ENCODE measurements around the gene CYP2W1.

CYP2W1 gene

DNA sequence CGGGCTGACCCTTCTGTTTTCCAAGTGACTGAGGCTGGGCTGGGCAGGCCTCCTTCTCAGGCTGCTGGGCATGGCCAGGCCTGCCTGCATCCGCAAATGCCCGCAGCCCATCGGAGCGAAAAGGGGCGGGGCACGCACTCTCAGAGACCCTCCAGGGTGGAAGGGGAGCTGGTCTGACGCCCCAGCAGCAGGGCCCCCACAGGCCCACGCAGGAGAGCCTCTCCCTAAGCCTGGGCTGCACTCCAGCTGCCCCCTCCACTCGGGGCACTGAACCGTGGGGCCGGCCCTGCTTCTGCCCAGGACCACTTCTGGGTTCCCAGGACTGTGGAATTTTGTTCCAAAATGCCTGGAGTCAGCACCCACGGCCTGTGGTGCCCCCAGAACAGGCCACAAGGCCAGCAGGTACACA is 37.8 kb upstream of the CYP2W1 start:
- H3K4me1 ChIP-seq: peaks cover 0 to 3% (median 0%) of the 10 kb centered on the region in 4 donors
- H3K9me3 ChIP-seq: no peaks in the 10 kb centered on the region
- TF ChIP-seq, protein P1, sequence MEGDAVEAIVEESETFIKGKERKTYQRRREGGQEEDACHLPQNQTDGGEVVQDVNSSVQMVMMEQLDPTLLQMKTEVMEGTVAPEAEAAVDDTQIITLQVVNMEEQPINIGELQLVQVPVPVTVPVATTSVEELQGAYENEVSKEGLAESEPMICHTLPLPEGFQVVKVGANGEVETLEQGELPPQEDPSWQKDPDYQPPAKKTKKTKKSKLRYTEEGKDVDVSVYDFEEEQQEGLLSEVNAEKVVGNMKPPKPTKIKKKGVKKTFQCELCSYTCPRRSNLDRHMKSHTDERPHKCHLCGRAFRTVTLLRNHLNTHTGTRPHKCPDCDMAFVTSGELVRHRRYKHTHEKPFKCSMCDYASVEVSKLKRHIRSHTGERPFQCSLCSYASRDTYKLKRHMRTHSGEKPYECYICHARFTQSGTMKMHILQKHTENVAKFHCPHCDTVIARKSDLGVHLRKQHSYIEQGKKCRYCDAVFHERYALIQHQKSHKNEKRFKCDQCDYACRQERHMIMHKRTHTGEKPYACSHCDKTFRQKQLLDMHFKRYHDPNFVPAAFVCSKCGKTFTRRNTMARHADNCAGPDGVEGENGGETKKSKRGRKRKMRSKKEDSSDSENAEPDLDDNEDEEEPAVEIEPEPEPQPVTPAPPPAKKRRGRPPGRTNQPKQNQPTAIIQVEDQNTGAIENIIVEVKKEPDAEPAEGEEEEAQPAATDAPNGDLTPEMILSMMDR (IDR thresholded peaks at IDR 0.05): no peak
- no peak overlapping the region for H3K27ac ChIP-seq
- H3K36me3 ChIP-seq: no peaks in the 10 kb centered on the region
- intact Hi-C loops (cut with DNase I; ENCODE audit: low total_unique reads): no loop called here
- no peak overlapping the region for H3K4me3 ChIP-seq
- no peaks in the 10 kb centered on the region for H3K27me3 ChIP-seq
- peak in 1 of 2 donors; percentile 61 for DNase-seq

GRCh38 chr7:945556-946255 is 37.3 kb upstream of the CYP2W1 start:
- TF ChIP-seq, protein P1 (IDR thresholded peaks at IDR 0.05): no peak
- Histone ChIP-seq H3K4me1 (peaks cover 0 to 3% (median 0%) of the 10 kb centered on the region in 4 donors), H3K27me3 (no peaks in the 10 kb centered on the region), H3K9me3 (no peaks in the 10 kb centered on the region), H3K27ac (no peak overlapping the region), H3K4me3 (no peak overlapping the region), H3K36me3 (no peaks in the 10 kb centered on the region)
- peak in 1 of 2 donors; percentile 67 for DNase-seq
- intact Hi-C loops (cut with DNase I; ENCODE audit: low total_unique reads): no loop called here

DNA sequence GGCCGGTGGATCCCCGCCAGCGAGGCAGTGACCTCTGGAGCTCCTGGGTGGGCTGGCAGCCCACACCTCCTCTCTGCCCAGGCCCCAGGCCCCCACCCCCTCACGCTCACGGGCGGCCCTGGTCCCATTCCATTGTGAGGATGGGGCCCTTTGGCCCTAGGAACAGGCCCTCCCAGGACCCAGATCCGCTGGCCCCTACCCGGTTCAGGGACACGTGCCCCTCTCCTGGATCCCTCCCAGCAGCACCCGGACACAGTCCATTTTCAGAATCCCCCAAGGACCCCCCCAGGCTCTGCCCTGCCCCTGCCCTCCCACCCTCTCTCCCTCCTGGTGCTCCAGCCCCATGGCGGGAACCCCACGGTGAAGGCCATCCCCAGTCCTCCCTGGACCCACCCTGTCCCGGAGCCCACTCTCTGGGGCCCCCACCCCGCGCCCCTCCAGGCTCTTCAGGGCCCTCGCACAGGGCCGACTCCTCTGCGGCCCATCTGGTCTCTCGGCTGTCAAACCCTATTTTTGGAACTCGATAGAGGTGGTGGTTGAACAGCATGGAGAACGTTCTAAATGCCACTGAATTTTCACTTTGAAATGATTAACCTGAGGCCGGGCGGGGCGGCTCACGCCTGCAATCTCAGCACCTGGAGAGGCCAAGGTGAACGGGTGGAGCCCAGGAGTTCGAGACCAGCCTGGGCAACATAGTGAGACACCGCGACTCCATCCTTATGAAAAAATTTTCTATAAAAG is 36.6 kb upstream of the CYP2W1 start:
- Histone ChIP-seq H3K4me1 (peaks cover 0 to 3% (median 0%) of the 10 kb centered on the region in 4 donors), H3K27me3 (no peaks in the 10 kb centered on the region), H3K27ac (no peak overlapping the region), H3K9me3 (no peaks in the 10 kb centered on the region), H3K4me3 (no peak overlapping the region), H3K36me3 (no peaks in the 10 kb centered on the region)
- DNase-seq: no peak
- TF ChIP-seq, protein P1 (IDR thresholded peaks at IDR 0.05): no peak
- intact Hi-C loops (cut with DNase I; ENCODE audit: low total_unique reads): no loop called here

DNA sequence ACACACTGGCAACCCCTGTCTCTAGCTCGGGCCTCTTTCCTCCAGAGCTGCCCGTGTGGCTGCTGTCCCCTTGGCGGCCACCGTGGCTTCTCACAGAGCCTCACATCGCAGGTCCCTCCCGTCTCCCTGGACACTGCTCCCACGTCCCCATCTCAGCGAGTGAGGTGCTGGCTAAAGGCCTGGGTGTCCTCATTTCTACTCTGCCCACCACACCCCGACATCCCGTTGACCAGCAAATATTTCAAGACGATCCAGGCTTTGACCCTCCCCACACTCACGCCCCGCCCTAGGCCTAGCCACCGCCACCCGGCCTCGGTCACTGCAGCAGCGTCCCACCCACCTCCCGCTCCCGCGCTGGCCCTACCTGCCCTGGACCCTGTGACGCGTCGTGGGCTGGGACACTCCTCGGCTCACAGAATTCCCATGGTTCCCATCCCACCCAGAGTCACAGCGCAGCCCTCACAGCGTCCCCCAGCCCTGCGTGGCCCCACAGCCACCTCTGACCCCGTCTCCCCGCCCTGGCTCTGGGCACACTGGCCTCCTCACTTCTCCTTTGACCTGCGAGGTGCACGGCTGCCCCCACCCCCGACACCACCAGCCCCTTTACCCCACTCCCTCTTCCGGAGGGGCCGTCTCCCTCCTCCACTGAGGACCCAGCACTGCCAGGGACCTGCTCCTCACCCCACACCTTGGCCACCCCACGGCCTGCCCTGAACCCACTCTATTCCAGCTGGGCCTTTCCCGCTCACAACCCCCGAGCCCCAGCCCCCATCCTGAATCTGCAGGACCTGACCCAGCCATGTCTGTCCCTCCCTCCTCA is 35.4 kb upstream of the CYP2W1 start:
- no peaks in the 10 kb centered on the region for H3K27me3 ChIP-seq
- no peaks in the 10 kb centered on the region for H3K36me3 ChIP-seq
- intact Hi-C loops (cut with DNase I; ENCODE audit: low total_unique reads): no loop called here
- H3K4me1 ChIP-seq: peaks cover 0 to 4% (median 0%) of the 10 kb centered on the region in 4 donors
- TF ChIP-seq, protein P1 (IDR thresholded peaks at IDR 0.05): no peak
- H3K27ac ChIP-seq: no peak overlapping the region
- no peak overlapping the region for H3K4me3 ChIP-seq
- DNase-seq: peak in 1 of 2 donors; percentile 59
- H3K9me3 ChIP-seq: no peaks in the 10 kb centered on the region

DNA sequence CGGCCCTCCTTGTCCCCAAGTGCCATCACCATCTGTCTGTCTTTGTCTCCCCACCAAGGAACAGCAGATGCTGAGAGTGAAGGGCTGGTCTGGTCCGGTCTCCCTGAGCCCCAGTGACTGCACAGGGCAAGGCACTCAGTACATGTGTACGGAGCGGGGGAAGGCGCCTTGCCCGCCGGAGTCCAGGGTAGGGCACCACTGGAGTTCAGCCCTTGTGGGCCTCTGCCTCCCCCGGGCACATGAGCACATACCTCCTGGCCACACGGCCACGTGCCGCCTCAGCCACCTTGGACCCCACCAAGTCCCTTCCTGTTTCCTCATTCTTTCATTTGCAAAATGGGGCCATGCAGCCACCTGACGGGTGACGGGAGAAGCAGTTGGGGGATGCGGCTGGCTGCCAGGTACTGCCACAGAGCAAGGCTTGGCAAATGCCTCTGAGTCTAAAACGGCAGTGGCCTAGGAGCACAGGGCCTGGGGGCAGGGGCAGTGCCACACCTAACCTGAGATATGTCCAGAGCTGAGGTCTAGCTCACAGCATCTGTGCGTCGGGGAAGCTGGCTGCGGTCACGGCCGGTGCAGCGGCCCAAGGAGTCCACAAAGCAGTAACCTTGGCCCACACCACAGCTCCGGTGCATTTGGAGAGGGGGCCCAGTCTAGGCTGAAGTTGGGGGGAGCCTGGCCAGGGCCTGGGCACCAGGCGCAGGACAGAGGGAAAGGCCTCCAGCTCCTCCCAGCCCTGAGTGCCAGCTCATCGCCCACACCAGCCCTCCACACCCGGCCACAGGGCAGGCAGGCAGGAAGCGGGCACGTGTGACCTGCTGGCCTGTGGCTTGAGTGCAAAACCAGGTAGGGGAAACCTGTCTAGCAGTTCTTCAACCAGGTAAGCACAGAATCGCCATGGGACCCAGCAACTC is 33.7 kb upstream of the CYP2W1 start:
- intact Hi-C loops (cut with DNase I; ENCODE audit: low total_unique reads): no loop called here
- TF ChIP-seq, protein P1 (IDR thresholded peaks at IDR 0.05): no peak
- no peaks in the 10 kb centered on the region for H3K9me3 ChIP-seq
- no peak overlapping the region for H3K27ac ChIP-seq
- H3K27me3 ChIP-seq: no peaks in the 10 kb centered on the region
- H3K4me1 ChIP-seq: peaks cover 6 to 19% (median 12%) of the 10 kb centered on the region in 4 donors
- peak in 1 of 2 donors; percentile 48 for DNase-seq
- no peaks in the 10 kb centered on the region for H3K36me3 ChIP-seq
- no peak overlapping the region for H3K4me3 ChIP-seq
